Bladder microvascular endothelial cell (primary cell): Measurements from ENCODE around the gene WASL. TPM values are rescaled to one million over a fixed set of nuclear protein-coding genes. Genes with fewer than 3 reads are reported as not detected.

Source experiments
- total RNA-seq: library from RNA; depleted of rRNA; stranded (reverse); fragments of >200 nt; gene quantifications from 2 replicates; pipeline ENCODE4 v1.2.3, GENCODE V29; 2014

The WASL gene
- 8.1 and 16.8 TPM in 2 replicates for total RNA-seq

GRCh38 chr7:123748734-123749536, at the start of gene WASL:
Gene WASL, minus strand, starts transcription at chr7:123749003. Its CDS starts 269 bp downstream, at chr7:123748734.

GRCh38 chr7:123655614-123656013, 93.2 kb downstream of the WASL start, which contains the start of gene LMOD2:
Gene LMOD2, plus strand, starts transcription at chr7:123655866. Its CDS starts 98 bp downstream, at chr7:123655964.

Other genes with a start within 250 kb of the WASL start
- gene IQUB, start 214.4 kb downstream of the WASL start, total RNA-seq: 0.16 and 0.31 TPM in 2 replicates
- 29.6 and 50.7 TPM in 2 replicates for gene NDUFA5, start 191.2 kb downstream of the WASL start, total RNA-seq
- gene ASB15, start 147.2 kb downstream of the WASL start, total RNA-seq: not detected in 2 replicates
- gene LMOD2, start 93.1 kb downstream of the WASL start, total RNA-seq: 0.06 and 0.16 TPM in 2 replicates
- gene HYAL4, start 96.2 kb upstream of the WASL start, total RNA-seq: 1.2 TPM in 1 of 2 replicates, not detected in the other
- gene SPAM1, start 176.2 kb upstream of the WASL start, total RNA-seq: not detected in 2 replicates